Testis (tissue), 2 donors: ENCODE measurements around the gene ZNF827.

Source experiments
- POLR2A ChIP-seq: fragments of 450-650 bp; IDR thresholded peaks from one replicate; pipeline ENCODE4 v1.6.1; 2017; ENCODE audit warnings: antibody characterized with exemption, mild to moderate bottlenecking, moderate library complexity
- TF ChIP-seq, protein P1 (sequence below), 3 experiments: fragments of 450-650 bp in 2 of 3; fragments of 200-600 bp in 1 of 3; sonication (generic) in 1 of 3; IDR thresholded peaks; one replicate each; pipeline ENCODE4 v1.5.1; 2016 to 2019; ENCODE audit warnings: antibody characterized with exemption in 3 of 3, mild to moderate bottlenecking in 2 of 3, moderate library complexity in 1 of 3

DNA sequence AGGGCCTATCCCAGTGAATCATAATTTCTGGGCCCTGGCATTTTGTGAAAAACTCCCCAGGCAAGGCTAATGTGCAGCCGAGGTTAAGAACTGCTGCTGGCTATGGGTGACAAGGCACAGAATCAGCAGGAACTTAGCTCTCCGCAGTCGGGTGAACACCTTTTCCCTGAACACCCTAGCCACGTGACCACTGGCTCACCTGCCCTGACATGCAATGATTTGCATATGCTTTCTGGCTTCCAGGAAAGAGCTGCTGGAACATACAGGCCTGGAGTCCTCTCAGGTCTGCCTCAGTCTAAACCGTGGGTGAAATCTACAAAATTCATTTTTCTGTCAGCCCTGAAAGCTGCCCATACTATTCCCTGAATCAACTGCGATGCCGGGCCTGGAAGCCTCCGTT, 56.6 kb downstream of the ZNF827 start:
- TF ChIP-seq POLR2A: no peak
- TF ChIP-seq, protein P1, sequence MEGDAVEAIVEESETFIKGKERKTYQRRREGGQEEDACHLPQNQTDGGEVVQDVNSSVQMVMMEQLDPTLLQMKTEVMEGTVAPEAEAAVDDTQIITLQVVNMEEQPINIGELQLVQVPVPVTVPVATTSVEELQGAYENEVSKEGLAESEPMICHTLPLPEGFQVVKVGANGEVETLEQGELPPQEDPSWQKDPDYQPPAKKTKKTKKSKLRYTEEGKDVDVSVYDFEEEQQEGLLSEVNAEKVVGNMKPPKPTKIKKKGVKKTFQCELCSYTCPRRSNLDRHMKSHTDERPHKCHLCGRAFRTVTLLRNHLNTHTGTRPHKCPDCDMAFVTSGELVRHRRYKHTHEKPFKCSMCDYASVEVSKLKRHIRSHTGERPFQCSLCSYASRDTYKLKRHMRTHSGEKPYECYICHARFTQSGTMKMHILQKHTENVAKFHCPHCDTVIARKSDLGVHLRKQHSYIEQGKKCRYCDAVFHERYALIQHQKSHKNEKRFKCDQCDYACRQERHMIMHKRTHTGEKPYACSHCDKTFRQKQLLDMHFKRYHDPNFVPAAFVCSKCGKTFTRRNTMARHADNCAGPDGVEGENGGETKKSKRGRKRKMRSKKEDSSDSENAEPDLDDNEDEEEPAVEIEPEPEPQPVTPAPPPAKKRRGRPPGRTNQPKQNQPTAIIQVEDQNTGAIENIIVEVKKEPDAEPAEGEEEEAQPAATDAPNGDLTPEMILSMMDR (IDR thresholded peaks at IDR 0.05): no peak
